Measurements from ENCODE around the gene RECQL. TPM values are rescaled to one million over a fixed set of nuclear protein-coding genes. Genes with fewer than 3 reads are reported as not detected.

RECQL gene
- total and polyA plus RNA-seq, 9 of the 15 experiments (the other 6 are each of a cell fraction or from before 2014, with no cell fraction given): 22.2 to 44.7 (median 28.5) TPM

GRCh38 chr12:21501258-21502163, at the start of gene RECQL, which contains the start of gene GOLT1B (continued):
- TF ChIP-seq ZBTB40 (IDR thresholded peaks at IDR 0.05) (peak; percentile 78), ZBTB40 (CRISPR knock-in tag; IDR thresholded peaks at IDR 0.05) (no peak), E2F3 (CRISPR knock-in tag; IDR thresholded peaks at IDR 0.05) (peak; percentile 85), FOXK2 (conservative IDR thresholded peaks at IDR 0.05 in 1 of 2, IDR thresholded peaks at IDR 0.05 in 1 of 2; ENCODE audit: low read depth in 2 of 2) (peak; percentile 96 to 98), FOXA1 (IDR thresholded peaks at IDR 0.05; ENCODE audit: borderline replicate concordance) (no peak), ZNF79 (CRISPR knock-in tag; IDR thresholded peaks at IDR 0.05; ENCODE audit: low read depth) (no peak), ZBTB33 (CRISPR knock-in tag; IDR thresholded peaks at IDR 0.05) (no peak), POLR2H (tag; IDR thresholded peaks at IDR 0.05; ENCODE audit: low read depth) (peak; percentile 70), EHMT2 (IDR thresholded peaks at IDR 0.05) (no peak), ASH1L (IDR thresholded peaks at IDR 0.05; ENCODE audit: borderline replicate concordance, low read depth, partially characterized antibody) (peak; percentile 95), NCOR1 (IDR thresholded peaks at IDR 0.05) (no peak), EP300 (IDR thresholded peaks at IDR 0.05; ENCODE audit: low read length) (no peak), PHF8 (IDR thresholded peaks at IDR 0.05; ENCODE audit: borderline replicate concordance, low read length) (peak; percentile 74; the same call in 1 of the 2 replicates), NEUROD1 (IDR thresholded peaks at IDR 0.05; ENCODE audit: borderline replicate concordance, low read depth, low read length, partially characterized antibody) (peak; percentile 84), C11orf30 (IDR thresholded peaks at IDR 0.05; ENCODE audit: low read depth) (peak; percentile 82)
